Measurements from ENCODE around the gene TLN1.

DNA sequence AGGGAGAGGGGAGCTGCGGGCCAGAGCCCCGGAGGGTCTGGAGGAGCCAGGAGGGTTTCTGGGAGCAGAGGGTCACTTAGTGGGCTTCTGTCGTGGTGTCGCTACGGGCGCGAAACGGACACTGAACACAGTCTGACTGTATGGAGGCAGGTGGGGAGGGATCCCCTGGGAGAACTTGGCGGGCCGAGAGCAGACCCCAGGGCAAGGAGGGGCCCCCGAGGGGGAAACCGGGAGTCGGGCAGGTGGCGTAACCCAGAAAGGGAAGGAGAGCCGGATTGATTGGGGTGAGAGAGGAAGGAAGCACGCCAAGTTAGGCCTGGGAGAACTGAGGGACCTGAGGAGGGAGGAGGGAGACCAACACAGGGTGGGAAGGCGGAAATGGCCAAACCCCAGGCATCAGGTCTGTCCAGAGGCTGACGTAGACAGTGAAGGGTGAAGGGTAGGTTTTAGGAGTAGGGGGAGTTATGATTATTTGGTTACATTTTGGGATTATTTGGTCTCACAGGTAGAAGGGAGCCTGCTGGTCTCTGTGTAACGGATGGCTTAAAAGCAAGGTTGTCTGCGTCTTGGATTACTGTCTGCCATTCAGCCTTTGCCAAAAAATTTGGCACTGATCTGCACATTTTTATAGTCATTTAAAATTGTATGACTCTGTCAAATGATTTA lies 25.4 kb upstream of the TLN1 start:
- TF ChIP-seq CTCF (conservative IDR thresholded peaks at IDR 0.05; ENCODE audit: low read depth, low read length) (no peak), EZH2 (IDR thresholded peaks at IDR 0.05; ENCODE audit: borderline replicate concordance, low read depth, low read length, poor library complexity, severe bottlenecking) (no peak)

All from A673 (cell line).